DMS79 (cell line): ENCODE measurements around the gene GNAT3.

ENCODE experiments used
- DNase-seq: peaks from one replicate; lab custom pipeline; 2025; lab: John Stamatoyannopoulos, UW

Gene GNAT3

DNA sequence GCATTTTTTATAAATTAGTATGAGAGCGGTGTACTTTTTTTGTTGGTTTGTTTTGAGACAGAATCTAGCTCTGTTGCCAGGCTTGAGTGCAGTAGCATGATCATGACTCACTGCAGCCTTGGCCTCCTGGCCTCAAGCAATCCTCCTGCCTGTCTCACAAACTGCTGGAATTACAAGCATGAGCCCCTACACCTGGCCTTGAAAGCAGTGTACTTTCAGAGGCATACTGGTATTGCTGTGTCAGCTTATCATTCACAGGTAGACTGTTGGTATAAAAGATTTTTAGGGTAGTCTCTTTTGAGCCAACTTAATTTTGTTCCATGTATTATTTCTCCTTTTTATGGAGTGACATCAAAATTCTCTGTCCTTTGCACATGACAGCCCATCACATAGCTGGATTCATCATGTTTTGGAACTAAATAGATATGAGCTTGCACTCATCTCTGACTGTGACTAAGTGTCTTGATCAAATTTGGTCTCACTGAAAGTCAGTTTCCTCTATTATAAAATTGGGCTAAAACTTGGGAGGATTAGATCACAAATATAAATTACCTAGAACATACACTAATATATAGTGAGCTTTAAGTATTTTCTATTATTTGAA, 12.4 kb downstream of the GNAT3 start:
- DNase-seq = no peak

DNA sequence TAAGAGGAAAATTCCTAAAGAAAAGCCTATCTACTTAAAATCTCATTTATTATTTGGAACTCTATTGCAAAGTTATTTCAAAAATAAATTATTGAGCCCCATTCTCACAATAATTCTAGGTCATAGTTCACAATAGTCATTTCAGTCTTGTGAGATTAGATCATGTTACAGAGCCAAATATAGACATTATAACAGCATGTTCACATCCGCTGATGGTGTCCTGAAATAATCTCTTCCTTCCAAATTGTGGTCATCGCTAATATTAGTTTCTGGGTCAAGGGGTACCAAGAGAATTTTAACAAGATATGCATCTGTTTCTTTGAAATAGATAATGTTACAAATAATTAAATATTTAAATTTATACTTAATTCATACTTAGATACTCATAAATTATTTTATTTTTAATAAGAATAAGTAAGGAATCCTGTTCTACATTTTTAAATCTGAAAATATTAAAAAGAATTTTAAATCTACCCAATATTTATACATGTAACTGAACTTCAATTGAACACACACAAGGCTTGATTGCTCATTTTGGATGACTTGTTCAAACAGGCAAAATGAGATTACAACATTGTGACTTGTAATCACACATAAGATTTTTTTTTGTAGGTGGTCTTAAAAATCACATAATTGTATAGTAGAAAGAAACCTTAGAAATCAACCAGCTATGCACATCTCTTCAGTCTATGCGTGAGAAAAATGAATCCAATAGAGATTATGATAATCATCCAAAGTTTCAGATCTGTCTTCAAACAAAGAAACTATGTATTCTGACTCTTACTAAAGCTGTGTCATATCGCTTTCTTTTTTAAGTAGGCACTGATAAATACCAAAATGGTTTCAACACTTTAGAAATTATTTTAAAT, 13.1 kb downstream of the GNAT3 start:
- DNase-seq = no peak

DNA sequence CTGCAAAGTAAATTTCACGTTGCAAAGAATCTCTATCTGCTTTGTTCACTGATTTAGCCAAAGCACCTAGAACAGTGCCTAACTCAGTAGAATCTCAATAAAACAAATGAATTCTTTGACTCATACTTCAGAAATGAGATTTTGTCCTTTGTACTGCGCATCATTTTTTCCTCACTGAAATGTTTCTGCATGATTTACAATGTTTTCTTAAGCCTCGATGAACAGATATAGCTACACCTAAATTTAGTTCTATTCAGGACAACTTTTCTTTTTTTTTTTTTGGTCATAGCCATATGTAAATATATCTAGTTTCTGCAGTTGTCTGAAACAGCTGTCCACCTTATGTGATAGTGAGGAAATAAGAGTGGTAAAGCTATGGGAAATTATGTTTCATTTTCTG, 15.3 kb downstream of the GNAT3 start:
- no peak for DNase-seq

DNA sequence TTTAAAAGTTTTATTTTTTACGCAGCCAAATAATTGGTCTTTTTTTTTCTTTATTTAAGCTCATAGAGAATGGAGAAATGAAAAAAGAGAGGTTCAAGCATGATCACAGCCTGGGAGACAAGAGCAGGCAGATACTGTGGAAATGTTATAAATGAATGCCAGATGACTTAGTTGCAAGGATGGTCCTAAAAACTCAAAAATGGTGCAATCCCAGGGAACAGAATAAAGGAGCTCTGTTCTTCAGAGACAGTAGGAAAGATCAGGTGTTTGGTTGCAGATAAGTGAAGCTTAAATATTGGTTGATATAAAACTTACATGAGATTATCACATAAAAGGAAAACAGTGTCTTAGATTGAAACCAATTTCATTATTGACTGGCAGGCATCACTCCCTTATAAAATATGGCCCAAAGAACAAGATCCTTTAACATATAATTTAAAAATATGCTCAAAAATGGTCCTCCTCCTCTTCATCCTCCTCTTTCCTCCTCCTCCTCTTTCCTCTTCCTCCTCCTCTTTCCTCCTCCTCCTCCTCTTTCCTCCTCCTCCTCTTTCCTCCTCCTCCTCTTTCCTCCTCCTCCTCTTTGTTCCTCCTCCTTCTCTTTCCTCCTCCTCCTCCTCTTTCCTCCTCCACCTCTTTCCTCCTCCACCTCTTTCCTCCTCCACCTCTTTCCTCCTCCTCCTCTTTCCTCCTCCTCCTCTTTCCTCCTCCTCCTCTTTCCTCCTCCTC, 18.6 kb downstream of the GNAT3 start:
- DNase-seq = no peak

DNA sequence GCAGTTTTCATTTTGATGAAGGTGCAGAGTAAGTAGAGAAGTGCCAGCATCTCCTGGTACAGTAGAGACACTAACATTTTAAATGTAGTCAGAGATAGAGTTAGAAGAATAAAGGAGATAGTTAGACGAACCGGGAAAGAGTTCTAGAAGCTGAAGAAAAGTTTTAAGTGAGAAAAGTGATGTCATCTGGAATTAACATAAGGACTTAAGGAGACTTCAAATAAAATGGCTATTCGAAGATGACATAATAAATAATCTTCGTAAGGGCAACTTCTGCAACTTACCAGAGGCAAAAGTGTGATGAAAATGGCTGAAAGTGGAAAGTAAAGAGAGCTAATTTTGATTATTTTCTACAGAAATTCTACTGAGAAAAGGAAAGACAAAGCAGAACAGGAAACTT, 20.4 kb downstream of the GNAT3 start:
- no peak for DNase-seq

DNA sequence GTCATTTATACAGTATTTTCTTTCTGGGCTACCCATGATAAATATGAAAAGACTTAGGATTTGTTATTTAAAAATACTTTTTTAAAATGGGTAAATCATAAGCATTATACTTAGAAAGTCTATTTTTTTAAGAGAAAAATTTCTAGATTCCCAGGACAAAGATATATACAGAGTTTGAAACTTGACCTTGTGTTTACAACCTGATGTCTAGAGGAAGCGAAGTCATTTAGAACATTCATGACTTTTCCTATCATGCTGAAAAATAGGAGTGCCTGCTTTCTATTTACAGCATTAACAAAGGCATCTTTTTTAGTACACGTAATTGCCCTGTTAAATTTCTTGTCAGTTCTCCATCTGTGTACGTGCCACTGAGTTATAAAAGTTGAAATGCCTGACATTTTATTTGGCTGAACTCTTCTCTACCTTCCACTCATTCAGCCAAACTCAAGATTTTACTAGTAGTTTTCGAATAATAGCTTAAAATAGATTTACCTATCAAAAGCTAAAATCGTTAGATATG, 23.0 kb downstream of the GNAT3 start:
- no peak for DNase-seq

DNA sequence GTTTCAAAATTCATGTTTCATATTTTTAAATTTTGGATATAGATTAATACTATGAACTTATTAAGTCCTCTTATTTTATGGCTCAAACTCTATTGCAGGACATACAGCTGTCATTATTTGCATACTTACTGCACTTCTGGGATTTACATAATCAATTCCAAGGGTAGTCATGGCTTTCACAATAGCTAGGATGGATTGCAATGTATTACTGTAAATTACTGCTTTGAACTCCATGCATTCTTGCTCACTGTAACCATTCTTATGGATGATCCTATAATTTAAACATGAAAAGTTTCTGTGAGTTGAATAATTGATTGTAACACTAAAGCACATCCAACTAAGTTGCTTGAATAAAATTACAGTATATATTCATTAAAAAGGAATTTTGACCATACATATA, 23.5 kb downstream of the GNAT3 start:
- no peak for DNase-seq

DNA sequence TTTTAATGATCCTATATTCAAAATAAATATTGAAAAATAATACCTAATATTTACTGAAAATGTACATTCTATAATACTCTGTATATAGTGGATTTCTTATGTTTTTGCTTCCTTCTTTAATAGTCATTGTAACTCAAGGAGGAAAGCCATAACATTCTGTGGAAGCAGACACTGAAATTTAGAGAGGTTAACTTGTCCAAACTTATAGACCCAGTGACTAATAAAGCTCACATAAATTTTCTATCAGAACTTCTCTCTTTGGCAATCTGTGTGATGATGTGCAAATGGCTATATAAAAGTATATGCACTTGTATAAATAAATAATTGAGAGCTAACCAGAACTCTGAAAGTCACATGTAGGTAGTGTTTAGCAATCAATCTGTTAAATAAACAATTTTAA, 26.1 kb downstream of the GNAT3 start:
- no peak for DNase-seq

DNA sequence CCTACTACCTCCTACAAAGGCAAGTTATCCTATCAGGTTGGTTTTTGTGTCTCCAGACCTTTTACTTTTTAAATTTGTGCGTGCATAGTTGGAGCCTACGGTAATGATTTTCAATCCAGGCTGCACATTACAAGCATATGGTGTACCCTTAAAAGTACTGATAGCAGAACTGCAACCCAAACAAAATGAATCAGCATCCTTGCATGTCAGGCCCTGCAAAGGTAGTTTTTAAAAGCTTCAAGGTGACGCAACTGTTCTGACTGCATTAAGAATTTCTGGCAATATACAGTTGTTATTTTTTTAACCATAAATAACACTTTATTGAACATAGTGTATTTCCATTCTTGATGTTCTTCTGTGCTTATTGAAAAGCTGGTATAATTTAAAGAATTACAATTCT, 28.9 kb downstream of the GNAT3 start:
- DNase-seq = no peak

DNA sequence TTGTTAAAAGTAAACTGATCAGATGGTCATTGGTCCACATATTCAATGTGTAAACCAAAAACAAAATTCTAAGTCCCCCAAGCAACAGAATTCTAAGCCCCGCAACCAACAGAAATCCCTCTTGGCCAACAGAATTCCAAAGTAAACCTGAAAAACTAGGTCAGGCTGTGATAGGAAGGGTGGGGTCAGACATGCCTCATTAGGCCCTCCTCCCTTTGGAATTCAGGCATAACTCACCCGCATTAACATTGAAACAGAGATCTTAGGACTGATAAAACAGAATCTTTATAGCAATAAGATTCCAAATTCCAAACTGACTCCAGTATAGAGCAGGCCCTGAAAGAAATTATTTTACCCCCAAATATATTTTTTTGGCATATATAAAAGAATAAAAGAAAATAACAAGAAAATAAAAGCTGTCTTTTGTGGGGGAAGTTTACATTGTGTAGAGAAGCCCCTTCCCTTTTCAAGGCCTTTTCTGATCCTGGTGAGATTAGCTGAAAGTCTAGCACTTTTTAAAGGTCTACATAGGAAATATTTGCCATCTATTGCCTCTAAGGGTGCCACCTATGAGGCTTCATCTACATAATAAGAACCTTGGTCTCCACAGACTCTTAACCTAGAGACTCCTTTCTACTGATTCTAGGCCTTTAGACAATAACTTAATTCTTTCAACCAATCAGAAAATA, 30.5 kb downstream of the GNAT3 start:
- no peak for DNase-seq

DNA sequence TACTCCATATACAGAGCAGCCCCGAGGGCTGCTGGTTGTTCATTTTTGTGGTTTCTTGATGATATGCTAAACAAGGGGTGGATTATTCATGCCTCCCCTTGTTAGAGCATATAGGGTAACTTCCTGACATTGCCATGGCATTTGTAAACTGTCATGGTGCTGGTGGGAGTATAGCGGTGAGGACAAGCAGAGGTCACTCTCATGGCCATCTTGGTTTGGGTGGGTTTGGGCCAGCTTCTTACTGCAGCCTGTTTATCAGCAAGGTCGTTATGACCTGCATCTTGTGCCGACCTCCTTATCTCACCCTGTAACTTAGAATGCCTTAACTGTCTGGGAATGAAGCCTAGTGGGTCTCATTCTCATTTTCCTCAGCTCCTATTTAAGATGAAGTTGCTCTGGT, 31.3 kb downstream of the GNAT3 start:
- no peak for DNase-seq

DNA sequence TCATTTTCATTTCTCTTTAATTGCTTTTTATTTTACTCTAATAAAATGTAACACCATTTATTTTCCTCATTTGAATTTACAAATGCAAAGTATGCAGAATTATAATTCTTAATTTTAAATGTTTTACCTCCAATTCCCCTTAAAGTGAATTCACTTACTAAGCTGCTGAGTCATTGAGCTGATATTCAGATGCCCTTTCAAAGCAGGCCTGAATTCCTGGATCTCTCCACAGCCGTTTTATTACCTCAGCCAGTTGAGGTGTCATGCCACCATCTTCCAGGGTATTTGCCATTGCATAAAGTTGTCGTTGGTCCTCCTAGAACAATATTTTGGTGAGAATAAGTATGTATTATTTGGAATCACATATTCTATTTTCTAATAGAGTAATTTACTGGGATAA, 33.2 kb downstream of the GNAT3 start:
- no peak for DNase-seq

DNA sequence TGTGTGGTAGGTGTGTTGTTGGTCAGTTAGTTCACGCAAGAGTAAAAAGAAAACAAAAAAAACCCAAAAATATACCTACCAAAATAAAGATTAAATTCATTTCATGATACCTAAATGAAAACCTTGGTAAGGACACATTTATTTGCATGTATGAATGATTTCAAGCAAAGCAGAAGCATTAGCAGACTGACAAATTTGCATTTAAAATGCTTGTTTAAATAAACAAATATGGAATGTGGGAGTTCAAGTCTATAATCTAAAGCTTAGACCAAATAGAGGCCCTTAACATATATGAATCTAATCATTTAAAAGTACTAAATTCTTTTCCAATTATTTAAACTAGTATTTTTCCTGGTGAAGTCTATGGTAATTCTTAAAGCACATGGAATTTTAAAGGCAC, 35.8 kb downstream of the GNAT3 start:
- no peak for DNase-seq

DNA sequence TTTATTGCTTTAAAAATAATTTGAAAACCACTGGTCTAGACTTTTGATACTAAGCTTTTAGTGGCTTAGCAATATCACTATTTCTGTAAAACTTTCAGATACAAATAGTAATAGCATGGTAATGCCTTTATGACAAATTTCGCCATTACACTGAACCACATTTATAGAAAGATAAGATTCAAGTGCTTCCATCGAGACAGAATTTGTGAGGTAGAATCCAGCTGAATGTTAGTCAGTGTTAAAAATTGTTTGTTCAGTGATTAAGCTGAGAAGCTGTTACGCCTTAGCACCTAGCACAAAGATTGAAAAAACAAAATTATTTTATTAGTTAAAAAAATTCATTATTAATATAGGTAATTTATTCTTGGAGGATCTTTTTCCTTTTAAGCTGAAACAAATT, 36.5 kb downstream of the GNAT3 start:
- DNase-seq = no peak

DNA sequence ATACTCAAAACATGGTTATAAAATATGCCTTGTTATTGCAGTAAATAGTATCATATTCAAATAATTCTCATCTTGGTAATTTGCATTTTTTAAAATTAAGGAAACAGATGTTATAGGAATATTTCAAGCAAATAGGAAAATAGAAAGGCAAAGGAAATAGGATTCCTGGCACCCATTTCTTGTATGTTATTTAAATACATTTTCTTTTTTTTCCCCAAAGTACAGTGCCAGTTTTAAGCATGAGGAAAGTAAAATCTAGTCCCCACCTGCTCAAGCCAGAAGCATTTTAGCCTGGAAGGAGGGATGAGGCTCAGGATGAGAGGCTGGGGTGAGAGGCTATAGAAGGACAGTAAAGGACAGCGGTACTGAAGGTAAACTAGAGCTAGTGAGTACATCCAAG, 38.1 kb downstream of the GNAT3 start:
- DNase-seq = no peak

DNA sequence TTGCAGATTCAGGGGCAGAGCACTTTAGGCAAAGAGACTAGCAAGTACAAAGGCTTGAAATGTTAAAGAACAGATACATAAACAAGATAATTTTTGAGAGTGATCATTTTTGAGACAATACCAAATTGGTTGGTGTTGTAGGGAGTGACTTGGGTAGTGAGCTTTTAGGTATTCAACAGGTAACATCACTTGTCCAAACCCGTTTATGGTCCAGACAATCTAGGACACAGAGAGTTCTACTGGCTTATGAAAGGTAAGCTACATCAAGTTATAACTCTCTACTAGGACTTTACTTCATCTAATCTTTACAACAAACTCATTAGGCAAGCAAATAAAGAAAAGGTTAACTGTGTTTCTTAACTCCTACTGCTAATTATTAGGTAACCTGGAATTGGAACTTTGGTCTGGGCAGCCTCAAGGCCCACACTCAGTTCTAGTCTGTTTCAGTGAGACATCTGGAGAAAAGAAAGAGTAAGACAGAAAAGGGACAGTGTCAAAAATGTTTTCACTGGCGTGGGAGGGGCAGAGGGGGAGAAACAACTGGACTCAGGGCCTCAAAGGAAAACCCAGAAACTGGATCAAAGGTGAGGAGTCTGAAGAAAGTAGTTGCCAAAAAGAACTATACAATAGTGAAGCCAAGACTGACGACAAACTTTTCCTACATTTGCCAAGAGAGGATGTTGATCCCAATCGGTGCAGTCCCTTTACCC, 39.2 kb downstream of the GNAT3 start:
- no peak for DNase-seq

DNA sequence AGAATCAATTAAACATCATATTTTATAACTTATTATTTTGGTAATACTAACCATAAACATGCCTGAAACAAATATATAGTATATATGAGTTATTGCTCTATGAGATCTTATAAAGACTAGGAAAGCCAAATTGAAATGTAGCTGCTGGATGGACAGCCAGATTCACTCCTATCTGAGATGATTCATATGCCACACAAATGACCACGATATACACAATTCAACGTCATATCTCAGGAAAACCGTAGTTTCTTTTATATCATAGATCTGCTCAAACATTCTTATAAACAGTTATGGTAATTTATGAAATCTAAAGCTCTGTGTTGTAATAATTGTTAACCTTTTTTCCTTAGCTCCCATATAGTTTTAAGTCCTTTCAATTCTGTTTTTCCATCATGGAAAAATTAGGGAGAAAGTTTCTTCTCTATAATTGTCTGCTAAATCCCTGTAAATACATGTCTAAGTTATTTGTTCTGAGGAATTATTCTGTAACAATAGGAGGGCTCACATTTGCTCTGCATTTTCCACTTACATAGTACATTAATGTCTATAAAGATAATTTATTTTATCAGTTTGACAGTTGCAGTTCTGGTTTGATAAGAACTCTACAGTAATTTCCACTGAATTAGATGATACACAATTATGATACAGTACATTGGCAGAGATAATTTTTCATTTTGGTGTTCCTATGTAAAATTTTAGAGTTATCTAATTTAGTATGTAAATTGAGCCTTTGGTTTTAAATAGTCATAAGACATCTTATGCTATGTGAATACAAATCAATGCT, 42.7 kb downstream of the GNAT3 start:
- DNase-seq = no peak

DNA sequence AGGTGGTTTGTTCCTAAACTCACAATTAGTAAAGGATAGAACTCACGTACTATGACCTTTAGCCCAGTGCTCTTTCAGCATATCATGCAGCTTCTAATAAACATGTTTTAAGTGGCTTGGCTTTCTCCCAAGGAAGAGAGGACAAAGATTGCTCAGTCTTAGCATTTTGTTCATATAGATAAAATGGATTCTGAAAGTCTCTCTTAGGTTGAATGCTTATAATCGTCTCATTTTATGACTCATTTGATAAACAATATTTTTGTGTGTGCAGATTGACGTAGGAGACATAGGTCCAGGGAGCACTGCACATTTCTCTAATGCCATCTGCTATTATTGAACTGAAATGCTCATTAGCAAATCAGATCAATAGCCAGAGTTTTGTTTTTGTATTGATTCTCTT, 44.8 kb downstream of the GNAT3 start:
- DNase-seq = peak; percentile 68

DNA sequence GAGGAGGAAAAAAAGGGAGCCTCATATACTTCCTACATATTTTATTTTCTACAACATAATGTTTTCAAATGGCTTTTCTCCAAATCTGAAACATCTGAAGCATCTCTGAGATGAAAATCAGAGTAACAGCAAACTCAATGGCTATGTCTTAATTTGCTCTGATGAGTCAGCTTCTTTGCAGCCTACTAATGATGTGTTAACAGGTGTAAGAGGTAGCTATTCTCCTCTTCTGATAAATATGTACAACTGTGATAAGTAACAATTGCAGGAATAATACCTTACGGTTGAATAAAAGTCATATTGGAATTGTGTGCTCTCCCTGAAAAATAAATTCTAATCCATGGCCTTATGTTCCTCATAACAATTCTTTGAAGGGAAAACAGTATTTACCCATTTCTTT, 45.2 kb downstream of the GNAT3 start:
- peak; percentile 47 for DNase-seq

DNA sequence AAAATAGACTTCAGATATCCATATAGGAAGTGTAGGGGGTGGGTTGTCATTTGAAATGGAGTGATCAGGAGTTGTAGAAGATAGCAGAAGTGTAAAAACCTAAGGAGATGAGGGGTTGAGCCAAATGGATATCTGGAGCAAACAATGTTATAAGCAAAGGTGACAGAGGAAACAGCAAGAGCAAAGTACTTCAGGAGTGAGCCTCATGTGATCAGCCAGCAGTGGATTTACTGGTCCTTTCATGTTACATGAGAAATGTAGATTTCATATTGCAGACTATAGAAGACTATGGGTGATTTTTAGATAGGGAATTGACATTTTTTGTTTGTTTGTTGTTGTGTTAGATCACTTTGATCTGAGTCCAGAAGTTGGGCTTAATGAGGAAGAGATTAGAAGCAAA, 47.7 kb downstream of the GNAT3 start:
- no peak for DNase-seq
